Measurements from ENCODE around the gene SLC9A5.

Gene SLC9A5

DNA sequence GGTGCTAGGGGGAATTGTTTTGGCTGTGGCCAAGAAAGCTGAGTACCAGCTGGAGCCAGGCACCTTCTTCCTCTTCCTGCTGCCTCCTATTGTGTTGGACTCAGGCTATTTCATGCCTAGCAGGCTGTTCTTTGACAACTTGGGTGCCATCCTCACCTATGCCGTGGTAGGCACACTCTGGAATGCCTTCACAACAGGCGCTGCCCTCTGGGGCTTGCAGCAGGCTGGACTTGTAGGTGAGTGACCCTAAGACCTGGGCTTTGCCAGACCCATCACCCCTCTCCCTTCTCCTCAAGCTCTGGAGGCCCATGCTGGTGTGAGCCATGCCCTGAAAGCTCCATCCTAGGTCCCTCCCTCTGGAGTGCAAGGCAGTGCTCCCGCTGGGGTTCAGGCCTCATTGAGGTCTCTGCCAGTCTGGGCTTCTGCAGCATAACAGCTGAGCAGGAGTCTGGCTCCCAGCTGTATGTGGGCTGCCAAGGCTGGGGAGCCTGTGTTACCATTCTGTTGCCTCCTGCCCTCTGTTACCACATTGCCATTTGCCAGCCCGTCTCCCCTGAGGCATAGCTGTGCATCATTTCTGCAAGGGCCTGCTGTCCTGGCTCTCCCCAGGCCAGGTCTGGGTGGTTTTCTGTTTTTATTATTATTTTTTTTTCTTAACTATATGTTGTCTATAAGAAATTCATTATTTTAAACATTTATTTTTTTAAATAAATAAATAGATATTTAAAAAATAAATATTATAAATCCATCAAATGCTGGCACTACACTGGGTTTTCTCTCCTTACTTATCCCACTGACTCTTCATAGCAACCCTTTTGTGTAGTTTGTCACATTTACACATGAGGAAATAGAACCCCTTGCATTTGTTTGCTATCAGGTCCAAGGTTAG, 4.1 kb downstream of the SLC9A5 start:
- DNase-seq: peak in 4 of 10 donors; percentile 20 to 80 (median 63)
- intact Hi-C loops (cut with DNase I): no loop called here

DNA sequence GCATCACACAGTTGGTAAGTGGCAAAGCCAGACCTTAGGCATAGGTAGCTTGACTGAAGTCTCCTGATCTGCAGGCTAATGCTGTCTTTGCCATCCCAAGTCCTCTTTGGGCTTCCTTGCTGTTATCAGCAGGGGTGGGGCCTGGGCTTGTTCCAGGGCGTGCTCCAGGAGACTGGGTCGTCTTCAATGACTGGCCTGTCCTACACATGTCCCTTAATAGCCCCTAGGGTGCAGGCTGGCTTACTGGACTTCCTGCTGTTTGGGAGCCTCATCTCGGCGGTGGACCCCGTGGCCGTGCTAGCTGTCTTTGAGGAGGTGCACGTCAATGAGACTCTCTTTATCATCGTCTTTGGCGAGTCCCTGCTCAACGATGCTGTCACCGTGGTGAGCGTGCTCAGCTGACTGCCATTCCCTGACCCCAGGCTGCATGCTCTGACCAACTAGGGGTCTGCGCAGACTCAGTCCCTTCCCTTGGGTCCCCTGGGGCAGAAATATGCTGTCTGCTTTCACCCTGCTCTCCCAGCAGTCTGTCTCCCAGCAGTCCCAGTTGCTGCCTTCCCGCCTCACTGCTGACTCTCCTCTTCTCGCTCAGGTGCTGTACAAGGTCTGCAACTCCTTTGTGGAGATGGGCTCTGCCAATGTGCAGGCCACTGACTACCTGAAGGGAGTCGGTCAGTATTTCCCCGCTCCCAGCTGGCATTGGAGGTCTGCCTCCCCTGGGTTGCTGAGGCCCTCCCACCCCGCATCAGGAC, 6.2 kb downstream of the SLC9A5 start:
- intact Hi-C loops (cut with DNase I): no loop called here
- DNase-seq: peak in 2 of 10 donors; percentile 54 to 59

DNA sequence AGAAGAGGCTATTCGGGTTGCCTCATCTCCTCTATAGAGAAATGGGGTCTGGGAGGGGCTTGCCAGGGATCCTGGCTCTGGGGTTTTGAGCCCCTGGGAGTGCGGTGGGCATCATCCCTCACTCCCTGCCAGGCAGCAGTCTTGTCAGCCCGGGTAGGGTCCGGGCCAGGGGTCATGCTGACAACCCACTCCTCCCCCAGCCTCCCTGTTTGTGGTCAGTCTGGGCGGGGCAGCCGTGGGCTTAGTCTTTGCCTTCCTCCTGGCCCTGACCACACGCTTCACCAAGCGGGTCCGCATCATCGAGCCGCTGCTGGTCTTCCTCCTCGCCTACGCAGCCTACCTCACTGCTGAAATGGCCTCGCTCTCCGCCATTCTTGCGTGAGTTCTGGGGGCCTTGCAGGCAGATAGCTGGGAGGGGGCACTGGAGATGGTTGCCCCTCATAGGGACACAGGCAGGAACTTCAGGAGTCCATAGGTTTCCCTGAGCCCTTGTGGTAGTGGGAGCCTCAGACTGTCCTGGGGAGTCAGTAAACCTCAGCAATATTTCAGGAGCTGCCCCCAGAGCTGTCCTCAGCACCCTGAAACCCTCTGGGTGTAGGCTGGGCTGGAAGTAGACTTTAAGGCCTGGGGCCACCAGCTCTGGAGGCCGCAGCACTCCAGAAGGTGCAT, 6.9 kb downstream of the SLC9A5 start:
- DNase-seq: peak in 2 of 10 donors; percentile 48 to 70
- intact Hi-C loops (cut with DNase I): no loop called here

DNA sequence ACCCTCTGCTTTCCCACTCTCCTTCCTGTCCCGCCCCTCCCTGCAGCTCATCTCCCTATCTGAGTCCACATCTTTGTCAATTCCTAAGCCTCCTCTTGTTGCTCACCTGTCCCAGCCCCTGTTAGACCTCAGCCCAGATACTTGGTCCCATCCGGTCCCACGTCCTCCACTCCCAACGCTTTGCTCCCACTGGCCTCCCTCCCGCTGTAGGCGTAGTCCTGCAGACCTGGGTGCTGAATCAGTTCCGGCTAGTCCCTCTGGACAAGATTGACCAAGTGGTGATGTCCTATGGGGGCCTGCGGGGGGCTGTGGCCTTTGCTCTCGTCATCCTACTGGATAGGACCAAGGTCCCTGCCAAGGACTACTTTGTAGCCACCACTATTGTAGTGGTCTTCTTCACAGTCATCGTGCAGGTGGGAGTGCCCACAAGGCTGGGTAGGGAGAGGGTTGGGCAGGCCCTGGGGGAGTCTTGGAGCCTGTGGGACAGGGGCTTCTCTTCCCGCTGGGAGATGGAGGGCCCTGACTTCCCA, 8.0 kb downstream of the SLC9A5 start:
- intact Hi-C loops (cut with DNase I): no loop called here
- peak in 2 of 10 donors; percentile 25 to 33 for DNase-seq

DNA sequence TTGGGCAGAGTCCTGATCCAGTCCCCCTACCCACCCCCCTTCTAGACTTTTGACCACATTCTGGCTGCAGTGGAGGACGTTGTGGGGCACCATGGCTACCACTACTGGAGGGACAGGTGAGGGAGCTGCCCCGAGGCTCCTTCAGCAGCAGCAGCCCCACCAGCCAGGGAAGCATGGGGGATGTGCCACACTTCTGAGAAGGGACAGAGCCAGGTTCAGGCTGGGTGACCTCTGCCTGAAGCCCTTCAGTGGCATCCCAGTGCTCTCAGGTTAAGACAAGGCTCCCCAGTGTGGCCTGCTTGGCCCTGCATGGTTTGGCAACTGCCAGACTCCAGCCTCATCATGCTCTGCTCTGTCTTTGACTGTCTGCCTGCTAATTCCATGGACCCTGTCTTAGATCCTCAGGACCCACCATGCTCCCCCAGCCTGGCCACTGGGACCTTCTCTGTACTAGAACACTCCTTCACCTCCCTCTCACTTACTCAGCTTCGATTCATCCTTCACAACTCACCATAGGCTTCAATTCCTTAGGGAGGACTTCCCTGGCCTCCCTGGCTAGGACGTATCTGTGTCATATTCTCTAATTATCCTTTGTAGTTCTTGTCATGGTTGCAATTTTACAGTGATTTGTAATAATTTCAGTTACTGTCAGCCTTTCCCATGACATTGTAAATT, 8.8 kb downstream of the SLC9A5 start:
- intact Hi-C loops (cut with DNase I): no loop called here
- peak in 2 of 10 donors; percentile 62 to 68 for DNase-seq

DNA sequence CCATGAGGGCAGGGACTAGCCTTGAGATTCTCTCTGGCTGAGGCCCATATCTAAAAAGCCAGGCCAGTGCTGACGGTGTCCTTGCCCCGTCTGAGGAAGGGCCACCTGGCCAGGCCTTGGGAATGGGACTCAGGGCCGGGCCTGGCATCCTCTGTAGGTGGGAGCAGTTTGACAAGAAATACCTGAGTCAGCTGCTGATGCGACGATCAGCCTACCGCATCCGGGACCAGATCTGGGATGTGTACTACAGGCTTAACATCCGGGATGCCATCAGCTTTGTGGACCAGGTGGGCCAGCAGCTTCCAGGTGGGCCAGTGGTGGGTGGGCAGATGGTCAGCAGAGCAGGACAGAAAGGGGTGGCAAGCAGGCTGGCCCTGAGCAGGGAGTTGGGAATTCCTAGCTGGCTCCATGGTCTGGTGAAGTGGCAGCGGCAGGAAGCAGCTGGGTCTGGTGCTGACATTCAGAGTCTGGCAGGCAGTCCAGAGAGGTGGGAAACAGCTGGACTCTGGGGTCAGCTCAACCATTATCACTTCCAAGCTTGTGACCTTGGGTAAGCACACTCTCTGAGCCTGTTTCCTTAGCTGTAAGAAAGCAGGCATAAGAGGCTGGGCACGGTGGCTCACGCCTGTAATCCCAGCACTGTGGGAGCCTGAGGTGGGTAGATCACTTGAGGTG, 9.5 kb downstream of the SLC9A5 start:
- intact Hi-C loops (cut with DNase I): no loop called here
- DNase-seq: peak in 2 of 10 donors; percentile 49 to 70

DNA sequence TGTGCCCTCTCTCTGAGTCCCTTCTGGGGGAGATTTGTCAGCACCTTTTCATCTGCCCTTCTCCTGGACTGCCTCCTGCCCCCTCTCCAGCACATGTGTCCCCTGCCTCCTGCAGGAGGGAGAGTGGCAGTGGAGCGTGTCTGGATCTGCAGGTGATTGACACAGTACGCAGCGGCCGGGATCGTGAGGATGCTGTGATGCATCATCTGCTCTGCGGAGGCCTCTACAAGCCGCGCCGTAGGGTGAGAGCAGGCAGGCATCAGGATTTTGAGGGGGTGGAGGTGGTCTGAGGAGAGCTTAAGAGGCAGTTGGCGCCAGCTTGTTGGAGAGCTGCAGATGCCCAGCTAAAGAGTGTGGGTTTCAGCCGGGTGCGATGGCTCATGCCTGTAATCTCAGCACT, 10.9 kb downstream of the SLC9A5 start:
- peak in 4 of 10 donors; percentile 15 to 85 (median 82) for DNase-seq
- intact Hi-C loops (cut with DNase I): no loop called here

DNA sequence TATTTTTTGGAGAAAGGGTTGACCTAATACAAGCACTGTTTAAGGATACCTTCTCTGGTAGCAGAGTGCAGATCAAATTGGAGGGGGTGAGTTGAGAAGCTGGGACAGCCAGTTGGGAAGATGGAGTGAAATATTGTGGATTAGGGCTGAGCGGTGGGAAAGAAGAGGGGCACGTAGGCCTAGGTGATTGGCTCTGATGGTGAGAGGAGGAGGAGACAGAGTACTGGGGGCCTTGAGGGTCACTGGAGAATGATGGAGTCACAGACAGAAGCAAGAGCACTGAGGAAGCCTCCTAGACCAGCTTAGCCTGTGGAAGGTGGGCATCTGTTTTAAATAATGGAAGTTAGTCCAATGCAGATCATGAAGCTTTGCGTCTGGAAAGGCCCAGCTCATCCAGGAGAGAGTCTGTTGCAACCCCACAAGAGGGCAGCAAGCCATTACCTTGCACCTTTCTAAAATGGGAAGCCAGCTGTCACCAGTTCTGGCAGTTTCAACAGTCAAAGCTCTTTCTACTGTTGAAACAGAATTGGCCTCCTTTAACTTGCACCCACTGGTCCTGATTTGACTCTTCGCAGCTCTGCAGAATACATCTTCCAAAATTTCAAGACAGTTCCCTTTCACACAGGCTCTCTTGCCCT, 11.8 kb downstream of the SLC9A5 start:
- DNase-seq: peak in 4 of 10 donors; percentile 17 to 83 (median 66)
- intact Hi-C loops (cut with DNase I): no loop called here

DNA sequence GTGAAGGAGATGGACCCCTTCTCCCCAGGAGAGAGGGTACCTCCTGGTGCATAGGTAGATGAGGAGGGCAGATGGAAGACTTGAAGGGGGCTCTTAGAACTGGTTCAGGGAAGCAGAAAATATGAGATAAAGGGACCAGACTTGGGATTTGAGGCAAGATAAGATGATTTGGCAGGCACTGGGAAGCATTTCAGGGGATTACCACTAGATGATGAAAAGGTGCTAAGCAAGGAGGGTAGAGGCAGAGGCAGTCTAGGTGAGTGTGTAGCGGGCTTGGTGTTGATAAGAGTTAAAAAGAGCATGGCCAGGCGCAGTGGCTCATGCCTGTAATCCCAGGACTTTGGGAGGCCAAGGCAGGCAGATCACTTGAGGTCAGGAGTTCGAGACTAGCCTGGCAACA, 14.4 kb downstream of the SLC9A5 start:
- intact Hi-C loops (cut with DNase I): no loop called here
- peak in 1 of 10 donors; percentile 13 for DNase-seq

DNA sequence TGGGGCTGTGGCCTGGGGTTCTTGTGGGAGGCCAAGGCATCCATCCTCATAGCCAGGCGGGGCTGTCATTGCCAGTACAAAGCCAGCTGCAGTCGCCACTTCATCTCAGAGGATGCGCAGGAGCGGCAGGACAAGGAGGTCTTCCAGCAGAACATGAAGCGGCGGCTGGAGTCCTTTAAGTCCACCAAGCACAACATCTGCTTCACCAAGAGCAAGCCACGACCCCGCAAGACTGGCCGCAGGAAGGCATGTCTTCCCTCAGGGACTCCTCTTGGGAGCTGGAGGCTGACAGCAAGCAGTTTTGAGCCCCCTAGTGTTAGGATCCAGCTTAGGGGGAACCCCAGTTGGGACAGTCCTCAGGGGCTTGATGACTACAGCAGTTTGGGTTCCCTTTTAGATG, 15.5 kb downstream of the SLC9A5 start:
- intact Hi-C loops (cut with DNase I): no loop called here
- peak in 3 of 10 donors; percentile 40 to 78 (median 49) for DNase-seq

DNA sequence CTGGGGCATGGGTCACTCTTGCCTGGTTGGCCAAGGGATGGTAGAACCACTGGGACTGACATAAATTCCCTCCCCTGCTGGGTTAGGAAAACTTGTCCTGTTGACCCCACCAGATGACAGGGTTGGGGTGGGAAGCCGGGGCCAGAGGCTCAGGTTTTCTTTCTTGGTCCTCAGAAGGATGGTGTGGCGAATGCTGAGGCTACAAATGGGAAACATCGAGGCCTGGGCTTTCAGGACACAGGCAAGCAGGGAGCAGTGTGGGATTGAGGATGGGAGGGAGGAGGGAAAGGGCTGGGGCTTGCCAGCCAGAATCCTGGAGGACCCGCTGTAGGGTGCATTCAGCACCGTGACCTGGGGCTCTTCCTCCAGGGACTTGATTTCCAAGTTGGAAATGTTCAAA, 16.1 kb downstream of the SLC9A5 start:
- peak in 3 of 10 donors; percentile 10 to 24 (median 13) for DNase-seq
- intact Hi-C loops (cut with DNase I): no loop called here

DNA sequence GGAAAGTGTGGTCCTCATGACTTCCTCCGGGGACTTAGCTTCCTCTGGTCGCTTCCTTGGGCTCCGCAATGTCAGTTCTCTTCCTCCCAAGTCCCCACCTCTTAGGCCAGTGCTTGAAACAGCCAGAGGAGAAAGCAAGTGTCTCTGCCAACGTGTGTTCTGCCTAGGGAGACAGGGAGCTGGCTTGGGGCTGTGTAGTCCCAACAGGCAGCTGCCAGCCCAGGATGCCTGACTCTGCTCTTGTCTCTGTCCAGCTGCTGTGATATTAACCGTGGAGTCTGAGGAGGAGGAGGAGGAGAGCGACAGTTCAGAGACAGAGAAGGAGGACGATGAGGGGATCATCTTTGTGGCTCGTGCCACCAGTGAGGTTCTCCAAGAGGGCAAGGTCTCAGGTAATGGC, 17.1 kb downstream of the SLC9A5 start:
- intact Hi-C loops (cut with DNase I): no loop called here
- peak in 3 of 10 donors; percentile 9 to 40 (median 25) for DNase-seq

DNA sequence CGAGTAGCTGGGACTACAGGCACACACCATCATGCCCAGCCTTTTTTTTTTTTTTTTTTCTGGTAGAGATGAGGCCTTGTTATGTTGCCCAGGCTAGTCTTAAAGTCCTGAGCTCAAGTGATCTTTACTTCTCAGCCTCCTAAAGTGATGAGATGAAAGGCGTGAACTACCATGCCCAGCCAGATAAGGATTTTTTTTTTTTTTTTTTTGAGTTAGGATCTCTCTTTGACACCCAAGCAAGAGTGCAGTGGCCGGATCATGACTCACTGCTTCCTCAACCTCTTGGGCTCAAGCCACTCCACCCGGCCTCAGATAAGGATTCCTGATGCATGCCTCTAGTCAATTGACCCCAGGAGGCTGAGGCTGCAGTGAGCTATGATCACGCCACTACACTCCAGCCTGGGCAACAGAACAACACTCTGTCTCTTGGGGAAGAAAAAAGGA, 19.4 kb downstream of the SLC9A5 start:
- peak in 3 of 10 donors; percentile 25 to 51 (median 50) for DNase-seq
- intact Hi-C loops (cut with DNase I): no loop called here

DNA sequence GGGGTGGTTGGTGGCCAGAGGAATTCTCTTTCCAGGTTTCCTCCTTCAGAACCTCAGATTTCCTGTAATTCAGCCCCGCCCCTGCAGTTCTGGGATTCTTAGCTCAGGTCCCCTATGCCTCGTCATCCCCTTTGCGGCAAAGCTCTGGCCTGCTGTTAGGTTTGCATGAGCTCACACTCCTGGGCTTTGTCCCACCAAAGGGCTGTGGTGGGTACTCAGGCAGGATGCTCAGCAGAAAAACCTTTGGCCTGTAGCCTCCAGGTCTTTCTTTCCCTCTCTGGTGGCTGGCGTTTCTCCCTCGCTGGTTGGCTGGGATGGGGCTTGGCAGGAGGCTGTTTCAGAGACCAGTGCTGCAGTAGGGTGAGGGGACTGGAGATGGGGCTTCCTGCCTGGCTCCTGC, 21.0 kb downstream of the SLC9A5 start:
- intact Hi-C loops (cut with DNase I): loop anchor here (10.0 kb wide), 1 partner anchor 195 kb away; no protein-coding TSS in a partner anchor
- DNase-seq: peak in 3 of 10 donors; percentile 28 to 65 (median 56)

DNA sequence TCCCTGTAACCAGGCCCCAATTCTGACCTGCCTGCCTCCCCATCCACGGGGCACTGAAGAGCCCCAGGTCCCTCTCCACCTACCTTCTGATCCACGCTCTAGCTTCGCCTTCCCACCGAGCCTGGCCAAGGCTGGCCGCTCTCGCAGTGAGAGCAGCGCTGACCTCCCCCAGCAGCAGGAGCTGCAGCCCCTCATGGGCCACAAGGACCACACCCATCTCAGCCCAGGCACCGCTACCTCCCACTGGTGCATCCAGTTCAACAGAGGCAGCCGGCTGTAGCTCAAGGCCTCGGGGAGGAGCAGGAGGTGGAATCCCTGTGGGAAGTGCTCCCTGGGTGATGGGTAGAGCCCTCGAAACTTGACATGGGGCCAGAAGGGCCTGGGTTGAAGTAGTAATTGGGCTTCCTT, 22.2 kb downstream of the SLC9A5 start:
- intact Hi-C loops (cut with DNase I): loop anchor here (10.0 kb wide), 1 partner anchor 194 kb away; no protein-coding TSS in a partner anchor
- peak in 3 of 10 donors; percentile 23 to 72 (median 65) for DNase-seq

DNA sequence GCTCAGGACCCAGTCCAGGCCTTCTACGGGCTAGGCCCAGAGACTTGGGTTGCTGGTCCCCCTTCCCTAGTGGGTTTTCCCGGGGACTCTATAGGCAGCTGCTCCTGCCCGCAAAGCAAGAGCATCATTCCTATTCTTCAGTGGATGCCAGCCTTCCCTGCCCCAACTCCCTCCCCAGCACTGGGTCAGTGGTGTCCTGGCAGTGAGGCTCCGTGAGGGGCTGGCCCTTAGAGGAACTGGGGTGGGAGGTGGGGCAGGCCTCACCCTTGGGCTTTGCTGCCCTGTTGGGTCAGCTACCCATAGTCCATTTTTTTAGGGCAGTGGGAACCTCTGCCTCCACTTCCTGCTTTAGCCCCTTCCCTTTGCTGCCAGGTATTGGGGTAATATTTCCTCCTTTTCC, 22.7 kb downstream of the SLC9A5 start:
- intact Hi-C loops (cut with DNase I): loop anchor here (10.0 kb wide), 1 partner anchor 193 kb away; no protein-coding TSS in a partner anchor
- DNase-seq: peak in 3 of 10 donors; percentile 35 to 57 (median 35)

DNA sequence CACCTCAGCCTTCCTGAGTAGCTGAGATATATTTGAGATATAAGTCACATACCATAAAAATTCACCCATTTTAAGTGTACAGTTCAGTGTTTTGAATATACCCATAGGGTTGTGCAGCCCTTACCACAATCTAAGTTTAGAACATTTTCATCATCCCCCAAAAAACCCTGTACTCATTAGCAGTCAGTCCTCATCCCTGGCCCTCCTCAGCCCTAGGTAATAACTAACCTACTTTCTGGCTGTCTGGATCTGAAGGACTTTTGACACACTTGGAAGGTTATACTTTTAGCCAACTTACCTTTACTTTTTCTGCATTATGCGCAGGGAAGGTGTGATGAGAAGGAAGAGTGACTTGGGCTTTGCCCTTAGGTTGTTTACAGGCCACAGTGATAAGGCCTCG, 26.5 kb downstream of the SLC9A5 start:
- peak in 1 of 10 donors; percentile 5 for DNase-seq
- intact Hi-C loops (cut with DNase I): loop anchor here (10.0 kb wide), 1 partner anchor 189 kb away; no protein-coding TSS in a partner anchor

DNA sequence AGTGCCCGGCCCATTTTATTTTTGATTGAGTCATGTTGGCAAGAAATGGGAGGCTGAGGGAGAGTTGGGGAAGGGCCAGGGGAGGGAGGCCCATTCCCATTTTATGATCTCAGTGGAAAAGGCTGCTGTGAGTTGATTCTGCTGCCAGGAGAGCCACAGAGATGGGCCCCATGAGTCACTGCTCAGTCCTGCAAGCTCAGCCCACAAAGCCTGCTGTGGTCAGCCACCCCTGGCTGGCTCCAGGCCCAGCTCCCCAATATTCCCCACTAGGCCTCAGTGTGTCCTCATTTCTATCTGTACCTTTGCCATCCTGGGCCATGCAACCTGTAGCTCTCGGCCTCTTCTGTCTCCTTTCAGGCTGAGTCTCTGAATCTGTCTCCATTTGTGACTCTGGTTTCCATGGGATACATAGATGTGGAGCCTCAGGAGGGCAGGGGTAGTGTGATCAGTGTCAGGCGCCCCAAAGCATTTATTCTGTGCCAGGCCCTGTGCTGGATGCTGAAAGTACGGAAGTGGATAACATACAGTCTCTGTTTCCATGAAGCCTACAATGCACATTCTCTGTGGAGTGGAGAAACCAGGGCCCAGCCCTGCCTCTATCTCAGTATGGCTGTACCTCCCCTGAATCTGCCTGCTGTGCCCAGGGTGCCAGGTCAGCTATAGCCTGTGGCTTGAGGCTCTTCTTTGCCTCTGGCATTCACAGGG, 28.7 kb downstream of the SLC9A5 start:
- intact Hi-C loops (cut with DNase I): loop anchor here (10.0 kb wide), 1 partner anchor 187 kb away; no protein-coding TSS in a partner anchor
- DNase-seq: peak in 2 of 10 donors; percentile 30 to 52

Data from posterior cingulate gyrus (tissue), 11 donors.